H9 (cell line): Measurements from ENCODE around the gene BCORL1. TPM values are rescaled to one million over a fixed set of nuclear protein-coding genes. Genes with fewer than 3 reads are reported as not detected.

ENCODE experiments used
- DNase-seq: peaks from one replicate; pipeline ENCODE4 v3.0.0-alpha.2; 2017
- H2AFZ ChIP-seq: one replicate; pipeline ENCODE4 v1.6.1; 2013; ENCODE audit warnings: mild to moderate bottlenecking, low read length, control low read depth, moderate library complexity
- H2AK5ac ChIP-seq: 2 replicates; pipeline ENCODE4 v1.6.1; 2013; ENCODE audit warnings: low read length, control low read depth, mixed read lengths; ENCODE audit not compliant: insufficient read length
- H2BK120ac ChIP-seq: one replicate; pipeline ENCODE4 v1.6.1; 2013; ENCODE audit warnings: low read depth, mild to moderate bottlenecking, low read length, control low read depth, inconsistent platforms; ENCODE audit not compliant: poor library complexity, severe bottlenecking
- H2BK12ac ChIP-seq: 2 replicates; pipeline ENCODE4 v1.6.1; 2013; ENCODE audit warnings: low read length, control low read depth, mixed read lengths, low read depth; ENCODE audit not compliant: insufficient read length
- H2BK15ac ChIP-seq: 2 replicates; pipeline ENCODE4 v1.6.1; 2013; ENCODE audit warnings: low read depth, low read length, control low read depth
- H2BK20ac ChIP-seq: one replicate; pipeline ENCODE4 v1.6.1; 2013; ENCODE audit warnings: low read depth, mild to moderate bottlenecking, low read length, control low read depth, inconsistent platforms; ENCODE audit not compliant: poor library complexity, severe bottlenecking
- H2BK5ac ChIP-seq: 2 replicates; pipeline ENCODE4 v1.6.1; 2013; ENCODE audit warnings: low read length, control low read depth, mixed read lengths; ENCODE audit not compliant: insufficient read length
- H3K14ac ChIP-seq: 2 replicates; pipeline ENCODE4 v1.6.1; 2013; ENCODE audit warnings: low read length, control low read depth; ENCODE audit not compliant: insufficient read depth
- H3K18ac ChIP-seq: 2 replicates; pipeline ENCODE4 v1.6.1; 2013; ENCODE audit warnings: low read depth, mild to moderate bottlenecking, mixed read lengths, low read length, control low read depth; ENCODE audit not compliant: insufficient read length
- H3K23ac ChIP-seq: 2 replicates; pipeline ENCODE4 v1.6.1; 2013; ENCODE audit warnings: low read length, control low read depth, mixed read lengths, low read depth; ENCODE audit not compliant: insufficient read length
- H3K23me2 ChIP-seq: 2 replicates; pipeline ENCODE4 v1.6.1; 2013; ENCODE audit warnings: low read depth, mild to moderate bottlenecking, mixed read lengths, low read length, control low read depth; ENCODE audit not compliant: insufficient read length, poor library complexity, severe bottlenecking
- H3K27ac ChIP-seq: 2 replicates; pipeline ENCODE4 v1.5.1; 2013; ENCODE audit warnings: low read length, control low read depth, mixed read lengths, low read depth; ENCODE audit not compliant: insufficient read length
- H3K27me3 ChIP-seq: 2 replicates; pipeline ENCODE4 v1.6.1; 2013; ENCODE audit warnings: low read length, control low read depth, inconsistent platforms; ENCODE audit not compliant: insufficient read depth
- H3K4ac ChIP-seq: 2 replicates; pipeline ENCODE4 v1.6.1; 2013; ENCODE audit warnings: low read depth, mild to moderate bottlenecking, control low read depth, inconsistent platforms, low read length, moderate library complexity
- H3K4me1 ChIP-seq: 2 replicates; pipeline ENCODE4 v1.6.1; 2013; ENCODE audit warnings: low read length, control low read depth, inconsistent platforms; ENCODE audit not compliant: insufficient read depth
- H3K4me2 ChIP-seq: 2 replicates; pipeline ENCODE4 v1.6.1; 2013; ENCODE audit warnings: low read length, control low read depth, mixed read lengths; ENCODE audit not compliant: insufficient read length, insufficient read depth
- H3K56ac ChIP-seq: 2 replicates; pipeline ENCODE4 v1.6.1; 2013; ENCODE audit warnings: low read depth, mild to moderate bottlenecking, mixed read lengths, low read length, control low read depth; ENCODE audit not compliant: insufficient read length
- H3K79me1 ChIP-seq: 2 replicates; pipeline ENCODE4 v1.6.1; 2013; ENCODE audit warnings: low read depth, mild to moderate bottlenecking, moderate library complexity, low read length, control low read depth, inconsistent platforms; ENCODE audit not compliant: insufficient read depth, poor library complexity, severe bottlenecking
- H3K79me2 ChIP-seq: 2 replicates; pipeline ENCODE4 v1.6.1; 2013; ENCODE audit warnings: low read length, control low read depth, inconsistent platforms; ENCODE audit not compliant: insufficient read depth
- H3K9ac ChIP-seq: 2 replicates; pipeline ENCODE4 v1.6.1; 2013; ENCODE audit warnings: low read length, control low read depth, mixed read lengths; ENCODE audit not compliant: insufficient read length; ENCODE audit errors: extremely low read depth
- H3K9me3 ChIP-seq: one replicate; pipeline ENCODE4 v1.6.1; 2013; ENCODE audit warnings: low read depth, low read length, inconsistent platforms; ENCODE audit not compliant: control insufficient read depth
- H3T11ph ChIP-seq: one replicate; pipeline ENCODE4 v1.6.1; 2013; ENCODE audit warnings: mild to moderate bottlenecking, low read length, control low read depth, inconsistent platforms
- H4K20me1 ChIP-seq: one replicate; pipeline ENCODE4 v1.6.1; 2013; ENCODE audit not compliant: control insufficient read depth, insufficient read length, insufficient read depth
- H4K5ac ChIP-seq: 2 replicates; pipeline ENCODE4 v1.6.1; 2013; ENCODE audit warnings: low read depth, mild to moderate bottlenecking, mixed read lengths, low read length, control low read depth; ENCODE audit not compliant: insufficient read length
- H4K8ac ChIP-seq: replicated peaks from 2 replicates; pipeline ENCODE4 v1.6.1; 2013; ENCODE audit warnings: low read length, control low read depth, mixed read lengths, low read depth; ENCODE audit not compliant: insufficient read length
- H4K91ac ChIP-seq: 2 replicates; pipeline ENCODE4 v1.6.1; 2013; ENCODE audit warnings: low read depth, mild to moderate bottlenecking, moderate library complexity, mixed read lengths, low read length, control low read depth; ENCODE audit not compliant: insufficient read length
- H3K27ac Mint-ChIP-seq, 3 experiments: 2 replicates in 2 of 3; 3 replicates in 1 of 3; pipeline ENCODE4 v1.8.0; 2020 to 2021; ENCODE audit warnings: mixed read lengths in 3 of 3, mild to moderate bottlenecking in 1 of 3, moderate library complexity in 1 of 3
- H3K27me3 Mint-ChIP-seq: 2 replicates; pipeline ENCODE4 v1.8.0; 2021; ENCODE audit warnings: low read depth, mild to moderate bottlenecking, moderate library complexity, mixed read lengths
- H3K36me3 Mint-ChIP-seq, 3 experiments: 2 replicates in 2 of 3; 3 replicates in 1 of 3; pipeline ENCODE4 v1.8.0; 2020 to 2021; ENCODE audit warnings: low read depth in 3 of 3, mixed read lengths in 3 of 3; ENCODE audit not compliant: insufficient read depth in 1 of 3
- H3K4me1 Mint-ChIP-seq, 2 experiments: 2 replicates each; pipeline ENCODE4 v1.8.0; 2020; ENCODE audit warnings: mixed read lengths in 2 of 2
- H3K4me3 Mint-ChIP-seq, 2 experiments: 2 replicates in 1 of 2; 3 replicates in 1 of 2; pipeline ENCODE4 v1.8.0; 2020 to 2021; ENCODE audit warnings: mild to moderate bottlenecking in 2 of 2, mixed read lengths in 2 of 2, moderate library complexity in 1 of 2
- H3K9me3 Mint-ChIP-seq, 2 experiments: 2 replicates in 1 of 2; 3 replicates in 1 of 2; pipeline ENCODE4 v1.8.0; 2020; ENCODE audit warnings: mild to moderate bottlenecking in 2 of 2, mixed read lengths in 2 of 2, moderate library complexity in 1 of 2
- WGBS: extraction: QIAGEN DNeasy Blood & Tissue Kit; methylation state at CpG from one replicate; pipeline ENCODE4 v1.1.7; 2013; ENCODE audit warnings: missing lambda C conversion rate, low lambda C conversion rate, mixed read lengths; ENCODE audit not compliant: insufficient read length; ENCODE audit errors: extremely low coverage; 5-methylcytosine and 5-hydroxymethylcytosine counted together
- total RNA-seq: library from RNA; stranded (reverse); gene quantifications from 2 replicates; pipeline ENCODE4 v1.2.1, GENCODE V29; 2021
- TF ChIP-seq, protein P1 (sequence below): fragments of 200-600 bp; sonication (generic); conservative IDR thresholded peaks from 3 replicates; pipeline ENCODE4 v1.8.0; 2021; ENCODE audit warnings: antibody characterized with exemption, mild to moderate bottlenecking

The BCORL1 gene
- total RNA-seq, 1 experiment from 2014 or later, result 6.1 TPM

DNA sequence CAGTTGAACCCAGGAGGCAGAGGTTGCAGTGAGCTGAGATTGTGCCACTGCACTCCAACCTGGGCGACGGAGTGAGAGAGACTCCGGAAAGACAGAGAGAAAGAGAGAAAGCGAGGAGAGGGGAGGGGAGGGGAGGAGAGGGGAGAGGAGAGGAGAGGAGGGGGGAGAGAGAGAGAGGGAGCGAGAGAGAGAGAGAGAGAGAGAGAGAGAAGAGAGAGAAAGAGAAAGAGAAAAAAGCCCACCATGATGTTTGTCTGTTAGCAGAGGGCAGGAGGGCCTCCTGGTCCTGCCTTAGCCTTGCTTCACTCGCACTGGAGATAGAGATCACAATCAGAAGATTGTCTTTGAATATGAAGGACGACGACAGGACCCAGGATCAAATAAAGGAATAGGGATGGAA, 18.7 kb upstream of the BCORL1 start:
- Histone ChIP-seq H3K23me2 (peaks cover 7% of the 10 kb centered on the region), H3K9ac (no peak overlapping the region), H2BK5ac (no peak overlapping the region), H3K79me1 (no peaks in the 10 kb centered on the region), H3K4me2 (no peak overlapping the region), H4K8ac (no peak overlapping the region), H4K5ac (no peak overlapping the region), H3K79me2 (no peaks in the 10 kb centered on the region), H3K9me3 (peaks cover 15% of the 10 kb centered on the region), H3K14ac (no peak overlapping the region), H2AK5ac (no peak overlapping the region), H2BK12ac (no peak overlapping the region), H2AFZ (no peak overlapping the region), H4K20me1 (no peaks in the 10 kb centered on the region), H4K91ac (no peak overlapping the region), H3K27ac (no peak overlapping the region), H3K4me1 (no peaks in the 10 kb centered on the region), H3T11ph (no peak overlapping the region), H3K4ac (no peak overlapping the region), H3K56ac (no peak overlapping the region), H2BK120ac (no peak overlapping the region), H2BK20ac (no peak overlapping the region), H3K27me3 (peaks cover 19% of the 10 kb centered on the region), H2BK15ac (no peak overlapping the region), H3K18ac (no peak overlapping the region), H3K23ac (no peak overlapping the region)
- H3K27me3 Mint-ChIP-seq, result peaks cover 72% of the 10 kb centered on the region
- no peak overlapping the region for H3K27ac Mint-ChIP-seq
- peaks cover 8 to 15% of the 10 kb centered on the region in 2 experiments for H3K4me1 Mint-ChIP-seq
- 0 out of 7 replicates have a peak, but pooled peaks cover 0 to 3% (median 0%) of the 10 kb centered on the region in 3 experiments for H3K36me3 Mint-ChIP-seq
- WGBS, result no CpG with 5 or more reads among the region's 8 CpGs
- TF ChIP-seq, protein P1, sequence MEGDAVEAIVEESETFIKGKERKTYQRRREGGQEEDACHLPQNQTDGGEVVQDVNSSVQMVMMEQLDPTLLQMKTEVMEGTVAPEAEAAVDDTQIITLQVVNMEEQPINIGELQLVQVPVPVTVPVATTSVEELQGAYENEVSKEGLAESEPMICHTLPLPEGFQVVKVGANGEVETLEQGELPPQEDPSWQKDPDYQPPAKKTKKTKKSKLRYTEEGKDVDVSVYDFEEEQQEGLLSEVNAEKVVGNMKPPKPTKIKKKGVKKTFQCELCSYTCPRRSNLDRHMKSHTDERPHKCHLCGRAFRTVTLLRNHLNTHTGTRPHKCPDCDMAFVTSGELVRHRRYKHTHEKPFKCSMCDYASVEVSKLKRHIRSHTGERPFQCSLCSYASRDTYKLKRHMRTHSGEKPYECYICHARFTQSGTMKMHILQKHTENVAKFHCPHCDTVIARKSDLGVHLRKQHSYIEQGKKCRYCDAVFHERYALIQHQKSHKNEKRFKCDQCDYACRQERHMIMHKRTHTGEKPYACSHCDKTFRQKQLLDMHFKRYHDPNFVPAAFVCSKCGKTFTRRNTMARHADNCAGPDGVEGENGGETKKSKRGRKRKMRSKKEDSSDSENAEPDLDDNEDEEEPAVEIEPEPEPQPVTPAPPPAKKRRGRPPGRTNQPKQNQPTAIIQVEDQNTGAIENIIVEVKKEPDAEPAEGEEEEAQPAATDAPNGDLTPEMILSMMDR, result no peak
- no peak overlapping the region for H3K4me3 Mint-ChIP-seq
- no peak for DNase-seq
- H3K9me3 Mint-ChIP-seq, result peaks cover 0 to 81% of the 10 kb centered on the region in 2 experiments; a peak in 2 of 5 replicates
